LHCN-M2 (cell line): ENCODE results near the gene RABGGTA. TPM values are rescaled to one million over a fixed set of nuclear protein-coding genes. Genes with fewer than 3 reads are reported as not detected.
A peak's percentile ranks its signal among the peaks of the same experiment; 100 is the strongest.
"Not testable (repeated sequence)": the region's sequence is repeated elsewhere in the genome, so short reads cannot be mapped to it uniquely, and the experiment has no call there.

Source experiments
- DNase-seq: peaks from one replicate; pipeline ENCODE4 v3.0.0-alpha.2; 2012; ENCODE audit warnings: low read depth
- total RNA-seq: library from RNA; depleted of rRNA; stranded (reverse); fragments of >200 nt; gene quantifications from 2 replicates; pipeline ENCODE4 v1.2.3, GENCODE V29; 2014

RABGGTA gene
- total RNA-seq, 1 experiment from 2014 or later: 29.4 TPM

- DNase-seq: no peak
These were observed 10.0 kb downstream of the RABGGTA start for GRCh38 chr14:24261256-24261968.

- no peak for DNase-seq
These were observed 10.6 kb downstream of the RABGGTA start for GRCh38 chr14:24260780-24261157.

- no peak for DNase-seq
These were observed 11.2 kb downstream of the RABGGTA start for GRCh38 chr14:24260026-24260779.

- no peak for DNase-seq
These were observed 11.9 kb downstream of the RABGGTA start for GRCh38 chr14:24259282-24260025.

GRCh38 chr14:24258548-24259265 lies 12.7 kb downstream of the RABGGTA start:
- DNase-seq: no peak

- DNase-seq: no peak
These were observed 13.3 kb downstream of the RABGGTA start for GRCh38 chr14:24258119-24258518.

GRCh38 chr14:24256960-24257359 lies 14.4 kb downstream of the RABGGTA start:
- no peak for DNase-seq

GRCh38 chr14:24255931-24256711 lies 15.3 kb downstream of the RABGGTA start:
- DNase-seq: no peak

- no peak for DNase-seq
These were observed 16.0 kb downstream of the RABGGTA start for GRCh38 chr14:24255438-24255837.

GRCh38 chr14:24254630-24255392 lies 16.6 kb downstream of the RABGGTA start:
- DNase-seq: no peak

- no peak for DNase-seq
These were observed 17.5 kb downstream of the RABGGTA start for GRCh38 chr14:24253936-24254335.

- no peak for DNase-seq
These were observed 18.9 kb downstream of the RABGGTA start for GRCh38 chr14:24252289-24253124.

GRCh38 chr14:24251880-24252288 lies 19.5 kb downstream of the RABGGTA start:
- DNase-seq: no peak

GRCh38 chr14:24250354-24250753 lies 21.0 kb downstream of the RABGGTA start:
- DNase-seq: no peak

GRCh38 chr14:24249230-24250021 lies 22.0 kb downstream of the RABGGTA start:
- DNase-seq: no peak

GRCh38 chr14:24247422-24247821 lies 24.0 kb downstream of the RABGGTA start:
- no peak for DNase-seq

GRCh38 chr14:24246765-24247212 lies 24.6 kb downstream of the RABGGTA start:
- peak; percentile 10 for DNase-seq

GRCh38 chr14:24245350-24245749 lies 26.0 kb downstream of the RABGGTA start:
- DNase-seq: not testable (repeated sequence)
